Measurements from ENCODE around the gene CPB2.

Gene CPB2

GRCh38 chr13:46050771-46051170 is 54.1 kb downstream of the CPB2 start:
- peaks cover 23% of the 10 kb centered on the region for H3K4me1 ChIP-seq (ENCODE audit: insufficient read depth, low read length)
- H2AFZ ChIP-seq (ENCODE audit: low read depth, low read length) = no peak overlapping the region
- H3K27me3 ChIP-seq (ENCODE audit: insufficient read depth, low read length) = no peaks in the 10 kb centered on the region
- no peaks in the 10 kb centered on the region for H3K9me3 ChIP-seq (ENCODE audit: low read length)
- no peaks in the 10 kb centered on the region for H3K36me3 ChIP-seq (ENCODE audit: insufficient read depth, low read length)
- H3K4me3 ChIP-seq (ENCODE audit: low read length) = peak overlapping the region; percentile 98

- Histone ChIP-seq H3K36me3 (ENCODE audit: insufficient read depth, low read length) (peaks cover 18% of the 10 kb centered on the region), H3K27me3 (ENCODE audit: insufficient read depth, low read length) (no peaks in the 10 kb centered on the region), H3K9me3 (ENCODE audit: low read length) (no peaks in the 10 kb centered on the region), H2AFZ (ENCODE audit: low read depth, low read length) (no peak overlapping the region), H3K4me1 (ENCODE audit: insufficient read depth, low read length) (peaks cover 8% of the 10 kb centered on the region), H3K4me3 (ENCODE audit: low read length) (no peak overlapping the region)
These were observed 59.4 kb downstream of the CPB2 start for GRCh38 chr13:46045424-46045823.

GRCh38 chr13:46043647-46044046 is 61.2 kb downstream of the CPB2 start:
- peaks cover 26% of the 10 kb centered on the region for H3K36me3 ChIP-seq (ENCODE audit: insufficient read depth, low read length)
- no peaks in the 10 kb centered on the region for H3K9me3 ChIP-seq (ENCODE audit: low read length)
- no peaks in the 10 kb centered on the region for H3K27me3 ChIP-seq (ENCODE audit: insufficient read depth, low read length)
- peaks cover 9% of the 10 kb centered on the region for H3K4me1 ChIP-seq (ENCODE audit: insufficient read depth, low read length)
- H3K4me3 ChIP-seq (ENCODE audit: low read length) = no peak overlapping the region
- no peak overlapping the region for H2AFZ ChIP-seq (ENCODE audit: low read depth, low read length)

GRCh38 chr13:46041419-46041839 is 63.4 kb downstream of the CPB2 start:
- Histone ChIP-seq H2AFZ (ENCODE audit: low read depth, low read length) (no peak overlapping the region), H3K4me3 (ENCODE audit: low read length) (no peak overlapping the region), H3K4me1 (ENCODE audit: insufficient read depth, low read length) (peaks cover 9% of the 10 kb centered on the region), H3K27me3 (ENCODE audit: insufficient read depth, low read length) (no peaks in the 10 kb centered on the region), H3K9me3 (ENCODE audit: low read length) (no peaks in the 10 kb centered on the region), H3K36me3 (ENCODE audit: insufficient read depth, low read length) (peaks cover 36% of the 10 kb centered on the region)

- Histone ChIP-seq H3K36me3 (ENCODE audit: insufficient read depth, low read length) (peaks cover 38% of the 10 kb centered on the region), H2AFZ (ENCODE audit: low read depth, low read length) (no peak overlapping the region), H3K9me3 (ENCODE audit: low read length) (no peaks in the 10 kb centered on the region), H3K27me3 (ENCODE audit: insufficient read depth, low read length) (no peaks in the 10 kb centered on the region), H3K4me3 (ENCODE audit: low read length) (no peak overlapping the region), H3K4me1 (ENCODE audit: insufficient read depth, low read length) (peaks cover 9% of the 10 kb centered on the region)
These were observed 64.1 kb downstream of the CPB2 start for GRCh38 chr13:46040763-46041162.

GRCh38 chr13:46039411-46040182 is 65.2 kb downstream of the CPB2 start:
- H2AFZ ChIP-seq (ENCODE audit: low read depth, low read length) = no peak overlapping the region
- peaks cover 9% of the 10 kb centered on the region for H3K4me1 ChIP-seq (ENCODE audit: insufficient read depth, low read length)
- no peaks in the 10 kb centered on the region for H3K9me3 ChIP-seq (ENCODE audit: low read length)
- no peak overlapping the region for H3K4me3 ChIP-seq (ENCODE audit: low read length)
- peaks cover 39% of the 10 kb centered on the region for H3K36me3 ChIP-seq (ENCODE audit: insufficient read depth, low read length)
- H3K27me3 ChIP-seq (ENCODE audit: insufficient read depth, low read length) = no peaks in the 10 kb centered on the region

GRCh38 chr13:46038296-46038695 is 66.5 kb downstream of the CPB2 start:
- no peak overlapping the region for H3K4me3 ChIP-seq (ENCODE audit: low read length)
- peaks cover 38% of the 10 kb centered on the region for H3K36me3 ChIP-seq (ENCODE audit: insufficient read depth, low read length)
- no peaks in the 10 kb centered on the region for H3K27me3 ChIP-seq (ENCODE audit: insufficient read depth, low read length)
- H2AFZ ChIP-seq (ENCODE audit: low read depth, low read length) = no peak overlapping the region
- peaks cover 4% of the 10 kb centered on the region for H3K9me3 ChIP-seq (ENCODE audit: low read length)
- peaks cover 9% of the 10 kb centered on the region for H3K4me1 ChIP-seq (ENCODE audit: insufficient read depth, low read length)

- no peaks in the 10 kb centered on the region for H3K27me3 ChIP-seq (ENCODE audit: insufficient read depth, low read length)
- H3K4me1 ChIP-seq (ENCODE audit: insufficient read depth, low read length) = peaks cover 4% of the 10 kb centered on the region
- H2AFZ ChIP-seq (ENCODE audit: low read depth, low read length) = no peak overlapping the region
- peaks cover 8% of the 10 kb centered on the region for H3K9me3 ChIP-seq (ENCODE audit: low read length)
- peaks cover 23% of the 10 kb centered on the region for H3K36me3 ChIP-seq (ENCODE audit: insufficient read depth, low read length)
- no peak overlapping the region for H3K4me3 ChIP-seq (ENCODE audit: low read length)
These were observed 69.8 kb downstream of the CPB2 start for GRCh38 chr13:46035066-46035465.

GRCh38 chr13:46032341-46032740 is 72.5 kb downstream of the CPB2 start:
- H3K9me3 ChIP-seq (ENCODE audit: low read length) = peaks cover 10% of the 10 kb centered on the region
- peaks cover 13% of the 10 kb centered on the region for H3K36me3 ChIP-seq (ENCODE audit: insufficient read depth, low read length)

GRCh38 chr13:46031581-46032263 is 73.1 kb downstream of the CPB2 start:
- Histone ChIP-seq H3K4me3 (ENCODE audit: low read length) (no peak overlapping the region), H3K36me3 (ENCODE audit: insufficient read depth, low read length) (peaks cover 11% of the 10 kb centered on the region), H3K9me3 (ENCODE audit: low read length) (peaks cover 10% of the 10 kb centered on the region), H3K27me3 (ENCODE audit: insufficient read depth, low read length) (no peaks in the 10 kb centered on the region), H2AFZ (ENCODE audit: low read depth, low read length) (no peak overlapping the region), H3K4me1 (ENCODE audit: insufficient read depth, low read length) (no peaks in the 10 kb centered on the region)

More at GRCh38 chr13:46032341-46032740, 72.5 kb downstream of the CPB2 start:
- Histone ChIP-seq H3K4me3 (ENCODE audit: low read length) (no peak overlapping the region), H2AFZ (ENCODE audit: low read depth, low read length) (no peak overlapping the region), H3K27me3 (ENCODE audit: insufficient read depth, low read length) (no peaks in the 10 kb centered on the region), H3K4me1 (ENCODE audit: insufficient read depth, low read length) (no peaks in the 10 kb centered on the region)

- Histone ChIP-seq H3K9me3 (ENCODE audit: low read length) (peaks cover 2% of the 10 kb centered on the region), H2AFZ (ENCODE audit: low read depth, low read length) (no peak overlapping the region), H3K4me3 (ENCODE audit: low read length) (no peak overlapping the region), H3K4me1 (ENCODE audit: insufficient read depth, low read length) (no peaks in the 10 kb centered on the region), H3K36me3 (ENCODE audit: insufficient read depth, low read length) (peaks cover 14% of the 10 kb centered on the region), H3K27me3 (ENCODE audit: insufficient read depth, low read length) (no peaks in the 10 kb centered on the region)
These were observed 79.7 kb downstream of the CPB2 start for GRCh38 chr13:46025157-46025556.

GRCh38 chr13:46022481-46022880 is 82.4 kb downstream of the CPB2 start:
- H3K9me3 ChIP-seq (ENCODE audit: low read length) = no peaks in the 10 kb centered on the region
- H3K4me1 ChIP-seq (ENCODE audit: insufficient read depth, low read length) = no peaks in the 10 kb centered on the region
- no peak overlapping the region for H2AFZ ChIP-seq (ENCODE audit: low read depth, low read length)
- H3K27me3 ChIP-seq (ENCODE audit: insufficient read depth, low read length) = no peaks in the 10 kb centered on the region
- H3K36me3 ChIP-seq (ENCODE audit: insufficient read depth, low read length) = peaks cover 31% of the 10 kb centered on the region
- no peak overlapping the region for H3K4me3 ChIP-seq (ENCODE audit: low read length)

GRCh38 chr13:46016216-46016615 is 88.6 kb downstream of the CPB2 start:
- Histone ChIP-seq H3K36me3 (ENCODE audit: insufficient read depth, low read length) (peaks cover 60% of the 10 kb centered on the region), H3K9me3 (ENCODE audit: low read length) (no peaks in the 10 kb centered on the region), H3K4me3 (ENCODE audit: low read length) (no peak overlapping the region), H3K27me3 (ENCODE audit: insufficient read depth, low read length) (no peaks in the 10 kb centered on the region), H2AFZ (ENCODE audit: low read depth, low read length) (no peak overlapping the region), H3K4me1 (ENCODE audit: insufficient read depth, low read length) (no peaks in the 10 kb centered on the region)
